ENCODE data around the gene PRPSAP1.

DNA sequence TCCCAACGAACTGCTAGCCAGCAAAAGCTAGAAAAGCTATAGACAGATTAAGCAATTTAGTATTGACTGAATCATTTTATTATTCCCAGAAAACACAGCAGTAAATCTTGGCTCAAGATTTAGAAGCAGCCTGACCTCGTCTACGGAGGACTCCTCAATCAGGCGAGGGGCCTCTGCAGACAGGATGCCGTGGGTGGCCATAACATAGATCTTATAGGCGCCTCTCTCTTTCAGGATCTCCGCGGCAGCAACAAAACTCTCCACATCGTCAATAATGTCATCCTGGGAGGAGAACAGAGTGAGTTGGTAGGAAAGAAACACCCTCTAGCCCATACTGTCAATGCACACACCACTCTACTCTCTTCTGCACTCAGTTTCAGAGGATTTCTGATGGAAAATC, 41.0 kb downstream of the PRPSAP1 start:
- TF ChIP-seq, protein P1, sequence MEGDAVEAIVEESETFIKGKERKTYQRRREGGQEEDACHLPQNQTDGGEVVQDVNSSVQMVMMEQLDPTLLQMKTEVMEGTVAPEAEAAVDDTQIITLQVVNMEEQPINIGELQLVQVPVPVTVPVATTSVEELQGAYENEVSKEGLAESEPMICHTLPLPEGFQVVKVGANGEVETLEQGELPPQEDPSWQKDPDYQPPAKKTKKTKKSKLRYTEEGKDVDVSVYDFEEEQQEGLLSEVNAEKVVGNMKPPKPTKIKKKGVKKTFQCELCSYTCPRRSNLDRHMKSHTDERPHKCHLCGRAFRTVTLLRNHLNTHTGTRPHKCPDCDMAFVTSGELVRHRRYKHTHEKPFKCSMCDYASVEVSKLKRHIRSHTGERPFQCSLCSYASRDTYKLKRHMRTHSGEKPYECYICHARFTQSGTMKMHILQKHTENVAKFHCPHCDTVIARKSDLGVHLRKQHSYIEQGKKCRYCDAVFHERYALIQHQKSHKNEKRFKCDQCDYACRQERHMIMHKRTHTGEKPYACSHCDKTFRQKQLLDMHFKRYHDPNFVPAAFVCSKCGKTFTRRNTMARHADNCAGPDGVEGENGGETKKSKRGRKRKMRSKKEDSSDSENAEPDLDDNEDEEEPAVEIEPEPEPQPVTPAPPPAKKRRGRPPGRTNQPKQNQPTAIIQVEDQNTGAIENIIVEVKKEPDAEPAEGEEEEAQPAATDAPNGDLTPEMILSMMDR (conservative IDR thresholded peaks at IDR 0.05; ENCODE audit: low read length): no peak
- TF ChIP-seq EZH2phosphoT487 (IDR thresholded peaks at IDR 0.05; ENCODE audit: borderline replicate concordance, low read depth, low read length): no peak
